OCI-LY1 (cell line): ENCODE data around the gene MAPK8.

ENCODE experiments used
- H2AFZ ChIP-seq: fragments of 200-600 bp; sonication (generic), shearing (Covaris generic); 2 replicates; pipeline ENCODE4 v1.6.0; 2014; ENCODE audit warnings: antibody characterized with exemption, mild to moderate bottlenecking, low read length
- H3F3A ChIP-seq: fragments of 200-600 bp; sonication (generic), shearing (Covaris generic); 2 replicates; pipeline ENCODE4 v1.6.0; 2014; ENCODE audit warnings: mild to moderate bottlenecking, antibody characterized with exemption, low read length, moderate library complexity; ENCODE audit not compliant: insufficient read depth
- H3K27ac ChIP-seq: fragments of 200-600 bp; sonication (generic); 2 replicates; pipeline ENCODE4 v1.5.1; 2014; ENCODE audit warnings: low read length, mixed run types, mild to moderate bottlenecking, low read depth; ENCODE audit not compliant: poor library complexity, severe bottlenecking
- H3K27me3 ChIP-seq: fragments of 200-600 bp; sonication (generic); 2 replicates; pipeline ENCODE4 v1.6.0; 2014; ENCODE audit warnings: antibody characterized with exemption, mild to moderate bottlenecking, low read length, moderate library complexity; ENCODE audit not compliant: insufficient read depth
- H3K36me3 ChIP-seq: fragments of 200-600 bp; sonication (generic); 2 replicates; pipeline ENCODE4 v1.6.1; 2014; ENCODE audit warnings: mild to moderate bottlenecking, antibody characterized with exemption, low read length, moderate library complexity, mixed read lengths; ENCODE audit not compliant: insufficient read depth
- H3K4me1 ChIP-seq: fragments of 200-600 bp; sonication (generic); 2 replicates; pipeline ENCODE4 v1.5.1; 2014; ENCODE audit warnings: mild to moderate bottlenecking, low read length, moderate library complexity; ENCODE audit not compliant: insufficient read depth, severe bottlenecking
- H3K4me2 ChIP-seq: fragments of 200-600 bp; sonication (generic), shearing (Covaris generic); 2 replicates; pipeline ENCODE4 v1.6.1; 2014; ENCODE audit warnings: low read length
- H3K4me3 ChIP-seq: fragments of 200-600 bp; sonication (generic); 2 replicates; pipeline ENCODE4 v1.5.1; 2014; ENCODE audit warnings: low read length, low read depth, mild to moderate bottlenecking, mixed read lengths; ENCODE audit not compliant: poor library complexity, severe bottlenecking
- H3K79me2 ChIP-seq: fragments of 200-600 bp; shearing (Covaris generic); 2 replicates; pipeline ENCODE4 v1.6.1; 2016; ENCODE audit warnings: mixed run types, low read length, mixed read lengths; ENCODE audit not compliant: insufficient read depth
- H3K9ac ChIP-seq: fragments of 200-600 bp; sonication (generic), shearing (Covaris generic); 2 replicates; pipeline ENCODE4 v1.6.1; 2014; ENCODE audit warnings: mild to moderate bottlenecking, low read length, mixed read lengths
- H3K9me2 ChIP-seq: fragments of 200-600 bp; sonication (generic), shearing (Covaris generic); 2 replicates; pipeline ENCODE4 v1.6.1; 2014; ENCODE audit warnings: low read depth, mild to moderate bottlenecking, low read length, mixed read lengths
- H3K9me3 ChIP-seq: fragments of 200-600 bp; shearing (Covaris generic); 2 replicates; pipeline ENCODE4 v1.6.1; 2014; ENCODE audit warnings: low read length, mixed read lengths
- H4K20me1 ChIP-seq: fragments of 200-600 bp; sonication (generic), shearing (Covaris generic); 2 replicates; pipeline ENCODE4 v1.6.0; 2016; ENCODE audit warnings: mild to moderate bottlenecking, low read length; ENCODE audit not compliant: insufficient read depth
- EZH2 ChIP-seq: fragments of 200-600 bp; sonication (generic), shearing (Covaris generic); IDR thresholded peaks from 2 replicates; pipeline ENCODE4 v1.8.0; 2017; ENCODE audit warnings: borderline replicate concordance, mixed run types, mild to moderate bottlenecking, antibody characterized with exemption, low read length, moderate library complexity, mixed read lengths
- TF ChIP-seq, protein P1 (sequence below): fragments of 200-600 bp; sonication (generic), shearing (Covaris generic); IDR thresholded peaks from 2 replicates; pipeline ENCODE4 v1.5.1; 2017; ENCODE audit warnings: mild to moderate bottlenecking, antibody characterized with exemption, low read length, moderate library complexity, mixed read lengths

MAPK8 gene

DNA sequence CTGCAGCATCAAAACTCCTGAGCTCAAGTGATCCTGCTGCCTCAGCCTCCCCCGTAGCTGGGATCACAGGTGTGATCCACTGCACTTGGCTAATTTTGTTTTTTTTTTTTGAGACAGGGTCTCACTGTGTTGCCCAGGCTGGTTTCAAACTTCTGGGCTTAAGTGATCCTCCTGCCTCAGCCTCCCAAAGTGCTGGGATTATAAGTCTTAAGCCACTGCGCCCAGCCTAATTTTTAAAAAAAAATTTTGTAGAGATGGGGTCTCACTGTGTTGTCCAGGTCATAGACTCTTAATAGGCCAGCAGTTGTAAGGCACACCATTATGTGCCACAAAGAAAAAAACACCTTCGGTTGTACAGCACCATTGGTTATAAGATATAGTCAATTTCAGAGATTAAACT is 122.4 kb downstream of the MAPK8 start:
- Histone ChIP-seq H3K36me3 (no peaks in the 10 kb centered on the region), H3K27ac (no peak overlapping the region), H3K9me2 (no peaks in the 10 kb centered on the region), H3K4me3 (no peak overlapping the region), H2AFZ (no peak overlapping the region), H3K27me3 (no peaks in the 10 kb centered on the region), H3K79me2 (no peaks in the 10 kb centered on the region), H3K4me2 (no peak overlapping the region), H4K20me1 (no peaks in the 10 kb centered on the region), H3K9me3 (no peaks in the 10 kb centered on the region), H3K4me1 (no peaks in the 10 kb centered on the region), H3F3A (no peaks in the 10 kb centered on the region), H3K9ac (no peak overlapping the region)
- TF ChIP-seq, protein P1, sequence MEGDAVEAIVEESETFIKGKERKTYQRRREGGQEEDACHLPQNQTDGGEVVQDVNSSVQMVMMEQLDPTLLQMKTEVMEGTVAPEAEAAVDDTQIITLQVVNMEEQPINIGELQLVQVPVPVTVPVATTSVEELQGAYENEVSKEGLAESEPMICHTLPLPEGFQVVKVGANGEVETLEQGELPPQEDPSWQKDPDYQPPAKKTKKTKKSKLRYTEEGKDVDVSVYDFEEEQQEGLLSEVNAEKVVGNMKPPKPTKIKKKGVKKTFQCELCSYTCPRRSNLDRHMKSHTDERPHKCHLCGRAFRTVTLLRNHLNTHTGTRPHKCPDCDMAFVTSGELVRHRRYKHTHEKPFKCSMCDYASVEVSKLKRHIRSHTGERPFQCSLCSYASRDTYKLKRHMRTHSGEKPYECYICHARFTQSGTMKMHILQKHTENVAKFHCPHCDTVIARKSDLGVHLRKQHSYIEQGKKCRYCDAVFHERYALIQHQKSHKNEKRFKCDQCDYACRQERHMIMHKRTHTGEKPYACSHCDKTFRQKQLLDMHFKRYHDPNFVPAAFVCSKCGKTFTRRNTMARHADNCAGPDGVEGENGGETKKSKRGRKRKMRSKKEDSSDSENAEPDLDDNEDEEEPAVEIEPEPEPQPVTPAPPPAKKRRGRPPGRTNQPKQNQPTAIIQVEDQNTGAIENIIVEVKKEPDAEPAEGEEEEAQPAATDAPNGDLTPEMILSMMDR: no peak
- TF ChIP-seq EZH2: no peak

DNA sequence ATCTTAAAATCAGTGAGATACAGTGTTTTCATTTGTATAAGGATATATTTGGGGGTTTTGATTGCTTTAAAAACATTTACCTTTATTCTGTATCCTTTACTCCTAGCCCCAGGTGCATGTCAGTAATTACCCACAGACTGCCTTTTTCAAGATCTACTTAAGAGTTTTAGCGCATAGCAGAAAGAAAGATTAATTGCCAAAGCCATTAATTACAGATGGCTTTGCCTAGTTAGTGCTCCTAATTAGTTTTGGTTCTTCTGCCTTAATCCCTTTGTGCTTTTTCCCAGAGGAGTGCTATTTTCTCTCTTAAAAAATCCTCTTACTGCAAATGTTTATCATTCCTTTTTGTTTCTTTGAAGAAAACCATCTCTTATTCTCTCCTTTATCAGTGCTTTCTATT is 122.8 kb downstream of the MAPK8 start:
- no peaks in the 10 kb centered on the region for H3K4me1 ChIP-seq
- no peaks in the 10 kb centered on the region for H3K79me2 ChIP-seq
- no peak overlapping the region for H3K9ac ChIP-seq
- H3K9me3 ChIP-seq: no peaks in the 10 kb centered on the region
- H3K4me3 ChIP-seq: no peak overlapping the region
- no peaks in the 10 kb centered on the region for H4K20me1 ChIP-seq
- TF ChIP-seq EZH2: no peak
- TF ChIP-seq, protein P1: no peak
- H3K27me3 ChIP-seq: no peaks in the 10 kb centered on the region
- H3K27ac ChIP-seq: no peak overlapping the region
- no peaks in the 10 kb centered on the region for H3F3A ChIP-seq
- no peaks in the 10 kb centered on the region for H3K36me3 ChIP-seq
- H3K9me2 ChIP-seq: no peaks in the 10 kb centered on the region
- H3K4me2 ChIP-seq: no peak overlapping the region
- no peak overlapping the region for H2AFZ ChIP-seq

DNA sequence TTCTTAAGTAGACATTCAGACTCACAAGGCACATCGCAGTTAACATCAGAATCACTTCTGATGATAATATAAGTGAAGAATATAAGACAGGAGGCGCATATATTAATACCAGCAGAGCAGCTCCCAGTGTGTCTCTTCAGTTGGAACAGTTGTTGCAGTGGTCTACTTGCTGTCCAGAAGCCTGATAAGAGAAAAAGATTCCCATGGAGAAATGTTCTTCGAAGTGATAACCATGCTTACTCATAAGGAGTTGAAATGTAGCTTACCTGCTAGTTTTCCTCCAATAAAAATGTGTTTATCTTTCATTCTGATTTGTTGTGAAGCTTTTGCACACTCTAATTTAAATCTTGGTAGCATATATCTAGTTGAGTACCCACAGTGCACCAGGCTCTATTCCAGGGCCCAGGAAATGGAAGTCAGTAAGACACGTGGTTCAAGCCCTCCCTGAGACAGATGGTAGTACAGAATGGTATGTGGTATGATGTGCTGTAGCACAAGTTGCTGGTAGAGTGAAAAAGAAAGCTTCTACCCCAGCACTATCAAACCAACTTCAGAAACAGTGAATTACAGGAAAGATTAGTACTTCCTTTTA is 124.0 kb downstream of the MAPK8 start:
- Histone ChIP-seq H3K9me2 (no peaks in the 10 kb centered on the region), H3K36me3 (no peaks in the 10 kb centered on the region), H2AFZ (no peak overlapping the region), H3K4me2 (no peak overlapping the region), H3K4me1 (no peaks in the 10 kb centered on the region), H3K4me3 (no peak overlapping the region), H3K9ac (no peak overlapping the region), H3K9me3 (no peaks in the 10 kb centered on the region), H3F3A (no peaks in the 10 kb centered on the region), H4K20me1 (no peaks in the 10 kb centered on the region), H3K27me3 (no peaks in the 10 kb centered on the region), H3K27ac (no peak overlapping the region), H3K79me2 (no peaks in the 10 kb centered on the region)
- TF ChIP-seq, protein P1: no peak
- TF ChIP-seq EZH2: no peak
